ENCODE data around the gene GLRA1. TPM values are rescaled to one million over a fixed set of nuclear protein-coding genes. Genes with fewer than 3 reads are reported as not detected.

GLRA1 gene
- total RNA-seq, 5 donors from 2014 or later (not counting 1 experiment from before 2014, with no cell fraction given), result not detected

DNA sequence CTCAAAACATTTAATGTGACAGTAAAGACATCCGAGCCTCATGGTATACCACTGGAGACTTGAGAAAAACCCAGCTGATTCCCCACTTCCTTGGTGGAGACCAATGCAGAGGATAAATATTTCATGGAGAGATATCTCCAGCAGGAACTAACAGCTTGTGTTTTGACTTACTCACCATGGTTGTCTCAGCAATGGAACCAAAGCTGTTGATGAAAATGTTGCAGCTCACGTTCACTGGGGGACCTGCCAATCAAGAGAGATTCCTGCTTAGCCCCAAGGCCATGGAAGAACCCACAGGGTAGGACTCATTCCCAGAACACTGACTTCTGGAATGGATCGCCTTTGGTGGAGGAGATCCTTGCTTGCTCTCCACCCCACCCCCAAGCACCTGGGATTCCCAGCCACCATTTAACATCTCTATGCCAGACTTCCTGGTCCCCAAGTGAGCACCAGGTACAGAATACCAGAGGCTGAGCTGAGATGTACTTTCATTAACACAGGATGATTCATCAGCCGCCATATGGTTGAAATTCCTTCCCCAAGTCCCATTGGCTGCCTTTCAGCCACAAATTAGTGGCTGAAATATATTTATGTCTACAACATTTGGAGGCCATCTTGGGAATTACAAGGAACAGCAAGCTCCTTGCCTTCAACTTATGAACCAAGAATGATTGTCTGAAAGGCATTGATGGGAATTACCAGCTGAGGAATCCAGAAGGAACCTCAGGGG, 37.9 kb downstream of the GLRA1 start:
- Histone ChIP-seq H3K27ac (ENCODE audit: low read length) (no peak overlapping the region), H3K36me3 (ENCODE audit: control insufficient read depth in 2 of 2, extremely low read depth in 1 of 2, insufficient read depth in 1 of 2, low read length in 1 of 2) (no peaks in the 10 kb centered on the region), H3K4me3 (ENCODE audit: control insufficient read depth in 1 of 2, extremely low read depth in 1 of 2, low read length in 1 of 2) (no peak overlapping the region), H3K4me1 (ENCODE audit: control insufficient read depth in 1 of 2, extremely low read depth in 1 of 2, insufficient read depth in 2 of 2, low read length in 2 of 2) (no peaks in the 10 kb centered on the region), H3K27me3 (replicated peaks in 1 of 2; ENCODE audit: control insufficient read depth in 2 of 2, extremely low read depth in 1 of 2, insufficient read depth in 2 of 2, low read length in 1 of 2) (peaks cover 0 to 2% of the 10 kb centered on the region in 2 experiments), H3K9me3 (no peaks in the 10 kb centered on the region)
- Mint-ChIP-seq H3K9me3 (no peaks in the 10 kb centered on the region), H3K27ac (no peak overlapping the region), H3K36me3 (no peaks in the 10 kb centered on the region), H3K4me1 (no peaks in the 10 kb centered on the region), H3K27me3 (peaks cover 0 to 6% of the 10 kb centered on the region in 2 donors), H3K4me3 (no peak overlapping the region)
- DNase-seq (no peak), ATAC-seq (replicated peaks in 1 of 4) (no peak)
- WGBS (ENCODE audit: insufficient coverage), result 63% methylated on average over 2 of the region's 4 CpGs
- ChIA-PET CTCF (interaction anchor here in 1 of 2 donors (1.4 kb wide), 1 partner anchor 62 kb away, joined by 3 read pairs; no protein-coding TSS in a partner anchor), POLR2A (no interaction called here)

DNA sequence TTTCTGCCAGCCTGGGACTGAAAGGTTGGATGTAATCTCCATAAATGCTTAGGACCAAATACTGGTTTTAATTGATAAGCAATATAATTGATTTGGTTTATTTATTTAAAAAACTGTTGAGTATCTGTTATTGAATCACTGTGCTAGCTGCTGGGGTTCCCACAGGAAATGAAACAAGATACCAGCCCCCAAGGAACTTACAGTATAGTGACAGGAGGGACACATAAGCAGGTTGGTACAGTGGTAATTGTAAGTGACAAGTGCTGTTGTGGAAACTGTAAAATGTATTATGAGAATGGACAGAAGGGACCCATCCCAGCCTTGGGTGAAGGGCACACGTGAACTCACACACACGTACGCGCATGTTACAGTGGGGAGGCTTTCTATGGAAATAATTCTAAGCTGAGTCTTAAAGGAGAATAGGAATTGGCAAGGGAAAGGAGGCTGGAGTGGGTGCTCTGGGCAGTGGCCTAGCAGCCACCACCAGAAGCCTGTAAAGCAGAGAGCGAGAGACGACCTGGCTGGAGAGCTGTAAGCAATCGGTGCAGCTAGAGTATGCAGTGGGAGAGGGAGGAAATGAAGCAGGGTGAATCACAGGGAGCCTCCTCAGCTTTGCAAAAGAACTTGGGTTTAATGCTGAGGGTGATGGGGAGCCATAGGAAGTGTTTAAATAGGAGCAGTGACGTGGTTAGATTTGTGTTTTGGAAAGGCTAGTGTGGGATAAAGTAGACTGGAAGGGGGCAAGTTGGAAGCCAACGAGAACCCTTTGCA, 39.3 kb downstream of the GLRA1 start:
- WGBS (ENCODE audit: insufficient coverage), result 73% methylated on average over 8 of the region's 9 CpGs

DNA sequence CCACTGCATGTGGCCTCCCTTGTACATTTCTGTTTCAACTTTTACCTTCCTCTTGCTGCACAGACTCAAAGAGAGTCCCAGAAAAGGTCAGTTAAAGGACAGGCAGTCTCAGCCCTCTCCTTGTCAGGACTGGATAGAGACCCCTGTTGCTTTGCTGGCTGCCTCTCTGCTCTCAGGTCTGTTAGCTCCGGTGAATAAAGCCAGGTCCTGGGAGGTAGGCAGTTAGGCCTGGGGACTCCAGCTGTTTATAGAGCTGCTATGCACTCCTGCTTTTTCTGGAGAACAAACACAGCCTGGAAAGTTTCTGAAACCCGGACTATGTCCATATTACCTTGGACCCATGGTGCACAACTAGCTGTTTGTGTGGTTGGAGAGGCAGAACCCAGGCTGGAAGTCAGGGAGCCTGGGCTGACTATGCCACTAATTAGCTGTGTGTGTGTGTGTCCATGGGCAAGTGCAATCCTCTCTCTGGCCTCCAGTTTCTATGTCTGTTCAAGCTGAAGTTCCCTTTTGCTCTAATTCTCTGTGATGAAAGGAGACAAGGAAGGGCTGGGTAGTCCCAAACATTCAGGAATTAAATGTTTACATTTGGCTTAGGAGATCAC, 42.9 kb downstream of the GLRA1 start:
- Histone ChIP-seq H3K4me3 (ENCODE audit: control insufficient read depth in 1 of 2, extremely low read depth in 1 of 2, low read length in 1 of 2) (no peak overlapping the region), H3K27ac (ENCODE audit: low read length) (no peak overlapping the region), H3K4me1 (ENCODE audit: control insufficient read depth in 1 of 2, extremely low read depth in 1 of 2, insufficient read depth in 2 of 2, low read length in 2 of 2) (no peaks in the 10 kb centered on the region), H3K36me3 (ENCODE audit: control insufficient read depth in 2 of 2, extremely low read depth in 1 of 2, insufficient read depth in 1 of 2, low read length in 1 of 2) (no peaks in the 10 kb centered on the region), H3K27me3 (replicated peaks in 1 of 2; ENCODE audit: control insufficient read depth in 2 of 2, extremely low read depth in 1 of 2, insufficient read depth in 2 of 2, low read length in 1 of 2) (peaks cover 0 to 2% of the 10 kb centered on the region in 2 experiments), H3K9me3 (no peaks in the 10 kb centered on the region)
- Mint-ChIP-seq H3K9me3 (peaks cover 6 to 13% (median 10%) of the 10 kb centered on the region in 3 donors), H3K4me1 (no peaks in the 10 kb centered on the region), H3K27me3 (peaks cover 0 to 6% of the 10 kb centered on the region in 2 donors), H3K36me3 (peaks cover 3% of the 10 kb centered on the region), H3K27ac (no peak overlapping the region), H3K4me3 (no peak overlapping the region)
- DNase-seq (no peak), ATAC-seq (replicated peaks in 1 of 4) (no peak)
- POLR2A ChIA-PET, result no interaction called here
- CTCF ChIA-PET, result interaction anchor here in 1 of 2 donors (0.9 kb wide), 1 partner anchor 22 kb away, joined by 7 read pairs; no protein-coding TSS in a partner anchor
- 41% methylated on average over 2 of the region's 2 CpGs for WGBS (ENCODE audit: insufficient coverage)

More for the DNA sequence above, 39.3 kb downstream of the GLRA1 start:
- Mint-ChIP-seq H3K36me3 (no peaks in the 10 kb centered on the region), H3K4me1 (no peaks in the 10 kb centered on the region), H3K4me3 (no peak overlapping the region), H3K27me3 (peaks cover 0 to 6% of the 10 kb centered on the region in 2 donors), H3K27ac (no peak overlapping the region), H3K9me3 (peaks cover 0 to 4% (median 0%) of the 10 kb centered on the region in 3 donors)
- ATAC-seq (replicated peaks in 1 of 4), result no peak
- no peak for DNase-seq
- CTCF ChIA-PET, result no interaction called here
- POLR2A ChIA-PET, result no interaction called here
- H3K4me1 ChIP-seq (ENCODE audit: control insufficient read depth in 1 of 2, extremely low read depth in 1 of 2, insufficient read depth in 2 of 2, low read length in 2 of 2), result no peaks in the 10 kb centered on the region
- H3K4me3 ChIP-seq (ENCODE audit: control insufficient read depth in 1 of 2, extremely low read depth in 1 of 2, low read length in 1 of 2), result no peak overlapping the region
- peaks cover 0 to 2% of the 10 kb centered on the region in 2 experiments for H3K27me3 ChIP-seq (replicated peaks in 1 of 2; ENCODE audit: control insufficient read depth in 2 of 2, extremely low read depth in 1 of 2, insufficient read depth in 2 of 2, low read length in 1 of 2)
- no peak overlapping the region for H3K27ac ChIP-seq (ENCODE audit: low read length)
- no peaks in the 10 kb centered on the region for H3K9me3 ChIP-seq
- no peaks in the 10 kb centered on the region for H3K36me3 ChIP-seq (ENCODE audit: control insufficient read depth in 2 of 2, extremely low read depth in 1 of 2, insufficient read depth in 1 of 2, low read length in 1 of 2)

DNA sequence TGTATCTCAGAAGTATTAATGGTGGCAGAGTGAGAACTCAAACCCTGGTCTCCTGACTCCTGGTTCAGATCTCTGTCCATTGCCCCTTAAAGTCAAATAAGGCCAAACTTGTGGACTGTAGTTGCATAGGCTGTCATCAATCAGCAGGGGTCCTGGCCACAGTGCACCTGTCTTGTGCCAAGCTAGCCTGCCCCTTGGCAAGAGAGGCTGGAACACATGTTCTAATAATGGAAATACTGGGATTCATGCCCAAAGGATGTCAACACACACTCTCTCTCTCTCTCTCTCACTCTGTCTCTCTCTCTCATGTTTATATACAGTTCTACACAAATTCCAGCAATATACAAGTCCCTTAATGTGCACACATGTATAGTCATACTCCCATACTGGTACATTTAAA, 44.3 kb downstream of the GLRA1 start:
- Mint-ChIP-seq H3K4me3 (no peak overlapping the region), H3K4me1 (no peaks in the 10 kb centered on the region), H3K9me3 (peaks cover 6 to 13% (median 13%) of the 10 kb centered on the region in 3 donors), H3K36me3 (peaks cover 3% of the 10 kb centered on the region), H3K27ac (no peak overlapping the region), H3K27me3 (peaks cover 0 to 2% of the 10 kb centered on the region in 2 donors)
- Histone ChIP-seq H3K4me1 (ENCODE audit: control insufficient read depth in 1 of 2, extremely low read depth in 1 of 2, insufficient read depth in 2 of 2, low read length in 2 of 2) (no peaks in the 10 kb centered on the region), H3K27ac (ENCODE audit: low read length) (no peak overlapping the region), H3K36me3 (ENCODE audit: control insufficient read depth in 2 of 2, extremely low read depth in 1 of 2, insufficient read depth in 1 of 2, low read length in 1 of 2) (no peaks in the 10 kb centered on the region), H3K9me3 (no peaks in the 10 kb centered on the region), H3K4me3 (ENCODE audit: control insufficient read depth in 1 of 2, extremely low read depth in 1 of 2, low read length in 1 of 2) (no peak overlapping the region), H3K27me3 (replicated peaks in 1 of 2; ENCODE audit: control insufficient read depth in 2 of 2, extremely low read depth in 1 of 2, insufficient read depth in 2 of 2, low read length in 1 of 2) (peaks cover 0 to 2% of the 10 kb centered on the region in 2 experiments)
- ChIA-PET CTCF (no interaction called here), POLR2A (no interaction called here)
- no peak for ATAC-seq (replicated peaks in 1 of 4)
- DNase-seq, result no peak

DNA sequence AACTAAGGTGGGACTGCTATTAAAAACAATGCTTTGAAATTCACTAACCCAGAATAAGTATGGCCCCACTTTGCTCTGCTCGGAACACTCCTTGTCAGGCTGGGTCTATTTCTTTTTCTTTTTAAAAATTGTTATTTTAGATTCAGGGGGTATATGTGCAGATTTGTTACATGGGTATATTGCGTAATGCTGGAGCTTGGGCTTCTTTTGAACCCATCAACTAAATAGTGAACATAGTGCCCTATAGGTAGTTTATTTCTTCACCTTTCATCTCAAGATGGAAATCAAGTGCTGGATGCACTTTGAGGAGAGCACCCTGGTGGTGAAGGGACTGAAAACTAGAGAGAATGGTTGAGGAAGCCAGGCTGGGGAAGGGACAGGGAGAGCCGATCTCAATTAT, 51.0 kb downstream of the GLRA1 start:
- ChIA-PET CTCF (no interaction called here), POLR2A (no interaction called here)
- Mint-ChIP-seq H3K27ac (no peak overlapping the region), H3K36me3 (peaks cover 3% of the 10 kb centered on the region), H3K27me3 (no peaks in the 10 kb centered on the region), H3K9me3 (peaks cover 6 to 13% (median 9%) of the 10 kb centered on the region in 3 donors), H3K4me1 (peaks cover 1 to 2% (median 2%) of the 10 kb centered on the region in 3 donors), H3K4me3 (no peak overlapping the region)
- Histone ChIP-seq H3K4me3 (ENCODE audit: control insufficient read depth in 1 of 2, extremely low read depth in 1 of 2, low read length in 1 of 2) (no peak overlapping the region), H3K27ac (ENCODE audit: low read length) (no peak overlapping the region), H3K4me1 (ENCODE audit: control insufficient read depth in 1 of 2, extremely low read depth in 1 of 2, insufficient read depth in 2 of 2, low read length in 2 of 2) (peaks cover 0 to 3% of the 10 kb centered on the region in 2 experiments), H3K27me3 (replicated peaks in 1 of 2; ENCODE audit: control insufficient read depth in 2 of 2, extremely low read depth in 1 of 2, insufficient read depth in 2 of 2, low read length in 1 of 2) (no peaks in the 10 kb centered on the region), H3K9me3 (no peaks in the 10 kb centered on the region), H3K36me3 (ENCODE audit: control insufficient read depth in 2 of 2, extremely low read depth in 1 of 2, insufficient read depth in 1 of 2, low read length in 1 of 2) (no peaks in the 10 kb centered on the region)
- 100% methylated on average over 1 of the region's 3 CpGs for WGBS (ENCODE audit: insufficient coverage)
- no peak for DNase-seq
- ATAC-seq (replicated peaks in 1 of 4), result no peak

DNA sequence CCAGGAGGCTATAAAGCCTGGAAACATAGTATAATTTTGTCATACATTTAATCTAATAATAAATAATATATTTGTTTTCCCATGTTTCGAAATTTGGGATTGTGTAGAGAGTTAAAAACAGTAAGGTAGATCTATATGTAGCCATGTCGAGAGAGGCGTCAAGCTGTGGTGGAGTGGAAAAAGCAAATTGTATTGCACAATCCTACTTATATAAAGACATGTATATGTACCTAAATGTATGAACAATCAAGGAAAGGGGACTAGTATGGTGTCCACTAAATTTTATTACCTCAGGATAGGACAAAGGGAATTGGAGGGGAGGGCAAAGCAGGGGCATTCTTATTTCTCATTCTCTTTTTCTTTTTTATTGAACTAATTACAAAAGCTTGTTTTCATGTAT, 52.0 kb downstream of the GLRA1 start:
- WGBS (ENCODE audit: insufficient coverage), result no CpG with 5 or more reads among the region's 3 CpGs
- Mint-ChIP-seq H3K36me3 (peaks cover 3% of the 10 kb centered on the region), H3K9me3 (peaks cover 3 to 9% (median 5%) of the 10 kb centered on the region in 3 donors), H3K4me3 (no peak overlapping the region), H3K27me3 (no peaks in the 10 kb centered on the region), H3K4me1 (peaks cover 4 to 9% (median 6%) of the 10 kb centered on the region in 3 donors), H3K27ac (no peak overlapping the region)
- no peak for ATAC-seq (replicated peaks in 1 of 4)
- no peaks in the 10 kb centered on the region for H3K36me3 ChIP-seq (ENCODE audit: control insufficient read depth in 2 of 2, extremely low read depth in 1 of 2, insufficient read depth in 1 of 2, low read length in 1 of 2)
- no peaks in the 10 kb centered on the region for H3K27me3 ChIP-seq (replicated peaks in 1 of 2; ENCODE audit: control insufficient read depth in 2 of 2, extremely low read depth in 1 of 2, insufficient read depth in 2 of 2, low read length in 1 of 2)
- H3K4me3 ChIP-seq (ENCODE audit: control insufficient read depth in 1 of 2, extremely low read depth in 1 of 2, low read length in 1 of 2), result no peak overlapping the region
- CTCF ChIA-PET, result no interaction called here
- H3K27ac ChIP-seq (ENCODE audit: low read length), result no peak overlapping the region
- no peaks in the 10 kb centered on the region for H3K9me3 ChIP-seq
- POLR2A ChIA-PET, result no interaction called here
- DNase-seq, result no peak
- H3K4me1 ChIP-seq (ENCODE audit: control insufficient read depth in 1 of 2, extremely low read depth in 1 of 2, insufficient read depth in 2 of 2, low read length in 2 of 2), result peaks cover 0 to 5% of the 10 kb centered on the region in 2 experiments
